ENCODE results near the gene SPRY4.
"Not testable (repeated sequence)": the region's sequence is repeated elsewhere in the genome, so short reads cannot be mapped to it uniquely, and the experiment has no call there.

SPRY4 gene

DNA sequence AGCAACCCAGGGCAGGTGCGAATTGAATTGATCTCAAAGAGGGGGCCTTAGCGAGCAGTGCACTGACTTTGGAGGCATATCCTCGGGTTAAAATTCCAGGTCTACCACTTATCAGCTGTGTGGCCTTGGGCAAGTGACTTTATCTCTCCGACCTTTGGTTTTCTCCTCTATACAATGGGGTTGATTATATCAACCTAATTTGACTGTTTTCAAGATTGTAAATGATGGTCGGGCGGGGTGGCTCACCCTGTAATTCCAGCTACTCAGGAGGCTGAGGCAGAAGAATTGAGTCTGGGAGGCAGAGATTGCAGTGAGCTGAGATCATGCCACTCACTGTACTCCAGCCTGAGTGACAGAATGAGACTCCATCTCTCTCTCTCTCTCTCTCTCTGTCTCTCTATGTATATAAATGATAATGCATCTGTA is 18.7 kb downstream of the SPRY4 start:
- no peak for DNase-seq (ENCODE audit: extremely low spot score)
- TF ChIP-seq SUZ12 (IDR thresholded peaks at IDR 0.05) (no peak), ARNT (IDR thresholded peaks at IDR 0.05) (no peak), FOXK2 (IDR thresholded peaks at IDR 0.05) (no peak)
- CTCF ChIA-PET, result no interaction called here
- POLR2A ChIA-PET, result no interaction called here

GRCh38 chr5:142305211-142305610 is 19.6 kb downstream of the SPRY4 start:
- ChIA-PET POLR2A (no interaction called here), CTCF (no interaction called here)
- DNase-seq (ENCODE audit: extremely low spot score), result no peak
- TF ChIP-seq TARDBP (IDR thresholded peaks at IDR 0.05) (no peak), ELF4 (IDR thresholded peaks at IDR 0.05) (no peak), SUZ12 (IDR thresholded peaks at IDR 0.05) (no peak), LEF1 (IDR thresholded peaks at IDR 0.05; ENCODE audit: borderline replicate concordance) (no peak)

DNA sequence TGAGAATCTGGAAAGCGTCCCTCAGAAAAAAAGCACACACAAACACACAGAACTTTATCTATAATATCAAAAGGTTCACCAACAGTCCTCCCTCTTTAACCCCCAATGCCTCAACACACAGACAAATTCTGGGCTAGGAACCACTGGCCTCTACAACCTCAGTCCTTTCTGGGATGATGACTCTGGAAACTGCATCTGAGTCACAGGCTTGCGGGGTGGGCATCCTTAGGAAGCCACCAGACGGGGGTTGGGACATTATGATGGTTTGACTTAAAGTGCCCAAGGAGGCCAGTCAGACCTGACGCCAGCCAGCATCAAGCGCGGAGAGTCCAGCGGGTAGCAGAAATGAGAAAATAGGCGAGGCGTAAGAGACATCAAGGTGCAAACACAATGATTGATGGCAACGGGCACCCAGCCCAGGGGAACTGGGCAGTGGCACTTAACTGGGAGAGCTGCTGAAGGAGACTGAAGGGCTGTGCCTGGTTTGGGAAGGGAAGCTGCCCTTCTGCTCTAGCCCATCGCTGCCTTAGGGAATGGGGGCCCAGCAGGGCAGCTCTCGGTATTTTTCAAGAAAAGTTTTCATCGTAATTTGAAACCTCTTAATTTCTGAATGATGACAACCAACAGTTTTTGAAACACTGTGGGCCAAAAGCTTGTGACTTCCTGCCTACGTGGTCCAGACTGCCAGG is 20.7 kb downstream of the SPRY4 start:
- ChIA-PET POLR2A (no interaction called here), CTCF (interaction anchor here (1.0 kb wide), 1 partner anchor 8 kb away, joined by 3 read pairs; no protein-coding TSS in a partner anchor)
- DNase-seq (ENCODE audit: extremely low spot score), result no peak
- TF ChIP-seq LEF1 (IDR thresholded peaks at IDR 0.05; ENCODE audit: borderline replicate concordance), result no peak
- no peak for TF ChIP-seq FOXM1 (IDR thresholded peaks at IDR 0.05; ENCODE audit: borderline replicate concordance)
- TF ChIP-seq ZNF384 (IDR thresholded peaks at IDR 0.05), result no peak
- TF ChIP-seq SUZ12 (IDR thresholded peaks at IDR 0.05), result no peak
- no peak for TF ChIP-seq CTBP1 (IDR thresholded peaks at IDR 0.05; ENCODE audit: borderline replicate concordance)
- no peak for TF ChIP-seq L3MBTL2 (conservative IDR thresholded peaks at IDR 0.05)
- TF ChIP-seq SP1 (IDR thresholded peaks at IDR 0.05), result no peak
- TF ChIP-seq HDGF (IDR thresholded peaks at IDR 0.05; ENCODE audit: borderline replicate concordance), result no peak
- TF ChIP-seq BHLHE40 (IDR thresholded peaks at IDR 0.05; ENCODE audit: borderline replicate concordance), result no peak

GRCh38 chr5:142303565-142303964 is 21.3 kb downstream of the SPRY4 start:
- TF ChIP-seq FOXA1 (IDR thresholded peaks at IDR 0.05) (no peak), L3MBTL2 (conservative IDR thresholded peaks at IDR 0.05) (no peak), TARDBP (IDR thresholded peaks at IDR 0.05) (no peak), ELF4 (IDR thresholded peaks at IDR 0.05) (no peak), HDGF (IDR thresholded peaks at IDR 0.05; ENCODE audit: borderline replicate concordance) (no peak), BHLHE40 (IDR thresholded peaks at IDR 0.05; ENCODE audit: borderline replicate concordance) (no peak), CTBP1 (IDR thresholded peaks at IDR 0.05; ENCODE audit: borderline replicate concordance) (no peak), PKNOX1 (IDR thresholded peaks at IDR 0.05) (no peak), NFRKB (IDR thresholded peaks at IDR 0.05) (no peak), SUZ12 (IDR thresholded peaks at IDR 0.05) (no peak), LEF1 (IDR thresholded peaks at IDR 0.05; ENCODE audit: borderline replicate concordance) (no peak), ZNF384 (IDR thresholded peaks at IDR 0.05) (no peak)
- DNase-seq (ENCODE audit: extremely low spot score), result no peak
- CTCF ChIA-PET, result interaction anchor here (0.7 to 1.0 kb wide), 2 partner anchors 9 to 611 kb away, joined by 3 to 6 read pairs; no protein-coding TSS in a partner anchor
- POLR2A ChIA-PET, result no interaction called here

DNA sequence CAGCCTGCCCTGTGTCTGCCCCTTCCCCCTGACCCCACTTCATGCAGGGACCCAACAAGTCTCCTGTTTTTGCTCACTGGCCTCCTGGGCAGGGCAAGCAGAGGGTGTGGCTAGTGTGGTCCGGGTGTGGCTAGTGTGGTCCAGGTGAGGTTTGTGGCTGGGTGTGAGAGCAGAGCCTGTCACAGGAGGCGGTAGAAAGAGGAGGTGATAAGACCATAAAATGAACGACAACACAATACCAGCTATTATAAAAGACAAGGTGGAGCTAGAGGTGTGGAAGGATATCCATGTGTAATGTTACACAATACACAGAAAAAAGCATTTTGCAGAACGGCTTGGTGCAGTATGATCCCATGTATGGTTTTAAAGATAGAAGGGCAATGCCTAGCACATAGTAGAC is 23.3 kb downstream of the SPRY4 start:
- DNase-seq (ENCODE audit: extremely low spot score), result no peak
- no peak for TF ChIP-seq L3MBTL2 (conservative IDR thresholded peaks at IDR 0.05)
- CTCF ChIA-PET, result no interaction called here
- POLR2A ChIA-PET, result no interaction called here

DNA sequence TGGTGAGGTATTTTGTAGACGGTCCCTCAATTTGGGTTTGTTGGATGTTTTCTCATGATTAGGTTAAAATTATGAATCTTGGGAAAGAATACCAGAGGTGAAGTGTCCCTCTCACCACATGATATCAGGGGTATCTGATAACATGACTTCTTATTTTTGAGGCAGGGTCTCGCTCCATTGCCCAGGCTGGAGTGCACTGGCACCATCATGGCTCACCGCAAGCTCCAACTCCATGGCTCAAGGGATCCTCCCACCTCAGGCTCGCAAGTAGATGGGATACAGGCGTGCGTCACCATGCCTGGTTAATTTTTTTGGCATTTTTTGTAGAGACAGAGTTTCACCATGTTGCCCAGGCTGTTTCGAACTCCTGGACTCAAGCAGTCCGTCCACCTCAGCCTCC is 24.1 kb downstream of the SPRY4 start:
- POLR2A ChIA-PET, result no interaction called here
- CTCF ChIA-PET, result no interaction called here
- TF ChIP-seq FOXA1 (IDR thresholded peaks at IDR 0.05) (no peak), HDGF (IDR thresholded peaks at IDR 0.05; ENCODE audit: borderline replicate concordance) (no peak)
- DNase-seq (ENCODE audit: extremely low spot score), result no peak

DNA sequence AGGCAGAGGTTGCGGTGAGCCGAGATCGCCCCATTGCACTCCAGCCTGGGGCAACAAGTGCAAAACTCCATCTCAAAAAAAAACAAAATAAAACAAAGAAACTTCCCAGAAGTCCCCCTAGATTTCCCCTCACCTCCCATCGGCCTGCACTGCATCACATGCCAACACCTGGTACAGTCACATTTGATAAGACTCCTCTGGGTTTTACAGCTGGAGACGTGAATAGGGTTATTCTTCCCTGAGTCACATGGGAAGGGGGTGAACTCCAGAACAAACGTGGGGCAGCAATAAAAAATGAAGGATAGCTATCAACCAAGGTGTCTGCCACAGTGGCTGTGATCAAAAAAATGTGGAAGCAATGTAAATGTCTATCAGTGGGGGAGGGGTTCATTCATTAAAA is 26.0 kb downstream of the SPRY4 start:
- TF ChIP-seq ZNF384 (IDR thresholded peaks at IDR 0.05), result no peak
- no peak for TF ChIP-seq L3MBTL2 (conservative IDR thresholded peaks at IDR 0.05)
- TF ChIP-seq PKNOX1 (IDR thresholded peaks at IDR 0.05), result no peak
- TF ChIP-seq HDGF (IDR thresholded peaks at IDR 0.05; ENCODE audit: borderline replicate concordance), result no peak
- no peak for TF ChIP-seq FOXA1 (IDR thresholded peaks at IDR 0.05)
- no peak for TF ChIP-seq SP1 (IDR thresholded peaks at IDR 0.05)
- TF ChIP-seq CTBP1 (IDR thresholded peaks at IDR 0.05; ENCODE audit: borderline replicate concordance), result no peak
- TF ChIP-seq BHLHE40 (IDR thresholded peaks at IDR 0.05; ENCODE audit: borderline replicate concordance), result no peak
- TF ChIP-seq ARNT (IDR thresholded peaks at IDR 0.05), result no peak
- no peak for TF ChIP-seq NFRKB (IDR thresholded peaks at IDR 0.05)
- TF ChIP-seq FOXM1 (IDR thresholded peaks at IDR 0.05; ENCODE audit: borderline replicate concordance), result no peak
- no peak for TF ChIP-seq LEF1 (IDR thresholded peaks at IDR 0.05; ENCODE audit: borderline replicate concordance)
- no peak for TF ChIP-seq SUZ12 (IDR thresholded peaks at IDR 0.05)
- no peak for DNase-seq (ENCODE audit: extremely low spot score)
- ChIA-PET POLR2A (no interaction called here), CTCF (interaction anchor here (0.7 kb wide), 1 partner anchor 593 kb away, joined by 3 read pairs; no protein-coding TSS in a partner anchor)

- CTCF ChIA-PET, result interaction anchor here (0.8 kb wide), 1 partner anchor 92 kb away, joined by 3 read pairs; no protein-coding TSS in a partner anchor
- DNase-seq (ENCODE audit: extremely low spot score), result not testable (repeated sequence)
These were observed 27.0 kb downstream of the SPRY4 start for GRCh38 chr5:142297786-142298185.

More at GRCh38 chr5:142297786-142298185, 27.0 kb downstream of the SPRY4 start:
- POLR2A ChIA-PET, result not testable (repeated sequence)
